NCI-H345 (cell line): ENCODE results near the gene RNF217.

Experiments used
- DNase-seq: peaks from one replicate; lab custom pipeline; 2025; lab: John Stamatoyannopoulos, UW

RNF217 gene

DNA sequence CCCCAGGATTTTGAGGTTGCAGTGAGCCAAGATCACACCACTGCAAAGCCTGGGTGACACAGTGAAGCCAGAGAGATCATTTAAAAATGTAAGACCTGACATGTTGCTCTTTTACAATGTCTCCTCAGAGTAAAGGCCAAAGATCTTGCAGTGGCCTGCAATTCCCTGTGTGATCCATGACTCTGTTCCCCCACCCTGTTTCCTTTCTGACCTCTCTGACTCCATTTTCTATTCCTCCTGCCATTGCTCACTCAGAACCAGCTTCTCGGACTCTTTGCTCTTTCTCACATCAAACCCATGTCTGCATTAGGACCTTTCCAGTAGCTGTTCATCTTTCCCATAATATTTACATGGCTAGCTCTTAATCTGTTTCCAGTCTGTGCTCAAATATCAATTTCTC, 28.8 kb downstream of the RNF217 start:
- DNase-seq = no peak

DNA sequence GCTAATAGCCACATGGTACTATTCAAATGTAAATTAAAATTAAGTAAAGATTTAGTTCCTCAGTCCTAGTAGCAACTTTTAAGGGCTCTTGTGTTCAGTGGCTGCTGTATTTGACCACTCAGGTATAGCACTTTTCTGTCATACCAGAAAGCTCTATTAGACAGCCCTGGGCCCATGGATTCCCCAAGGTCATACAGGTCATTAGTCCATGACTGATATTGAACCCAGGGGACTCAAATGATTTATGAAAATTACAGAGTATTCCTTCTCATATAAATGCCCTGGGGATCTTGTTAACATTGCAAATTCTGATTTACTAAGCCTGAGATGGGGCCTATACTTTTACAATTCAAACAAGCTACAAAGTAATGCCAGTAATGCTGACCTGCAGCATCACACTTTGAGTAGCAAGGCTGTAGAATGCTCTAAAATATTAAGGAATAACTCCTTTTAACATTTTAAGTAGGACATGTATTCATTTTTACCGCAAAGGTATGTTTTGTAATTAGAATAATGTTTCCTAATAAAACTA, 29.6 kb downstream of the RNF217 start:
- no peak for DNase-seq

GRCh38 chr6:124993327-124993726, 31.1 kb downstream of the RNF217 start:
- DNase-seq = no peak

DNA sequence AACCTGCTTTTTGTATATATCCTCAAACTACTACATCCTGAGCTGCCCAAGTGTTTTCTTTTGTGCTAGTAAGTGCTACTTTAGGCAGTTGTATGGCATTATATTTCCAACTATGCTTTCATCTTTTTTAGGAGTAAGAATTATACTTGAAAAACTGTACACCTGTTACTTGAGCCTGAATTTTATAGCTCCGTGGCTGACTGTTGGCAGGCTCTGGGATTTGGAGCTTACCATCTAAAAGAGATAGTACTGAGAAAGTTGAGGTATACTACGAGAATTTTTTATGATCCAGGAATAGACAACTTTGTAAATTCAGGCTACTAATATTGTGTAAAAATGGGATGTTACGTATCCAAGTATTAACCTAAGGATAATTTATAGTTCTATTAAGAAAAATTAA, 32.4 kb downstream of the RNF217 start:
- DNase-seq = no peak

DNA sequence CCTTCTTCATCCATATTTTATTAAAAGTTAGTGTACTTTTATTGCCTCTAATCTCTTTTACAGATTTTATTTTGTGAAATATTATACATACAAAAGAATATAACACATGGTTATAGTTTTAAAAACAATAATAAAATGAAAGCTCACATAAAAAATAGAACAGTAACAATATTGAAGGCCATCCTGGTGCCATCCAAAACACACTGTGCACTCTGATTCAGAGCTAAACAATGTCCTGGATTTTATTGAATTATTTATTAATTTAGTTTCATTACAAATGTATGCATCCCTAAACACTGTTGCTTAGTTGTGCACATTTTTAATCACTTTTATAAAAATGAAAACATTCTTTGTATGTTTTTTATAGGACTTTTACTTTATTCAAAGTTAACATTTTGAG, 32.9 kb downstream of the RNF217 start:
- DNase-seq = no peak

DNA sequence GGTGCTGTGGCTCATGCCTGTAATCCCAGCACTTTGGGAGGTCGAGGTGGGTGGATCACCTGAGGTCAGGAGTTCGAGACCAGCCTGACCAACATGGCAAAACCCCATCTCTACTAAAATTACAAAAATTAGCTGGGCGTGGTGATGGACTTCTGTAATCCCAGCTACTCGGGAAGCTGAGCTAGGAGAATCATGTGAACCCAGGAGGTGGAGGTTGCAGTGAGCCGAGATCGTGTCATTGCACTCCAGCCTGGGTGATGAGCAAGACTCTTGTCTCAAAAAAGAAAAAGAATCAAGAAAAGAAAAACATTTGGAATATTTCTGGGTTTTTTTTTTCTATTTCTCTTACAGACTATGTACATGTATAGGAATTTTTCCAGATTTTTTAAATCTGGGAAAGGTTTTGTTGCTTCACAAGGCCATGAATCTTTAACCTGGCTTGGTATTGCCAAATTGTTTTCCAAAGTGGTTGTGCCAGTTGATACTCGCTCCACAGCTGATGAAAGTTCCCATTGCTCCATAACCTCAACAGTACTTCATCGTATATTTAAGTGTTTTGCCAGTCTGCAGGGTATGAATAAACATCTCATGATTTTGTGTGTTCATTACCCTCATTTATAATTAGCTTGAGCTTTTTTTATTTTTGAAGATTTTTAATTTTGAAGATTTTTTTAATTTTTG, 33.5 kb downstream of the RNF217 start:
- DNase-seq = no peak

DNA sequence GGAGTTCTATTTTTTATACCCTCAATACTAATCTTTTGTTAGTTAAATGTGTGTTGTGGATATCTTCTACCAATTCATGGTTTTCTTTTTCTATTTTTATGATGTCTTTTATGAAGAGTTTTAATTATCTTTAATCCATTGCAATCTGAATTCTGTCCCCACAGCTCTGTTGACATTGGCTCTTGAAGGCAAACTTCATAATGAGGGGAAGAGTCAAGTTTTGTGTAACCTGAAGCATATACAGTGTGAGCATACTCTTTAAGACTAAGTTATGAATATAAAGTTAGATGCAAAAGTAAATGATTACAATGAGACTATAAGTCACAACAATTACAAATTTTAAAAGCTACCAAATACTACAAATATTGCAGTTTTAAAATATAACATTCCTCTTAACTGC, 34.2 kb downstream of the RNF217 start:
- no peak for DNase-seq

GRCh38 chr6:124997196-124997875, 35.1 kb downstream of the RNF217 start:
- DNase-seq = no peak

DNA sequence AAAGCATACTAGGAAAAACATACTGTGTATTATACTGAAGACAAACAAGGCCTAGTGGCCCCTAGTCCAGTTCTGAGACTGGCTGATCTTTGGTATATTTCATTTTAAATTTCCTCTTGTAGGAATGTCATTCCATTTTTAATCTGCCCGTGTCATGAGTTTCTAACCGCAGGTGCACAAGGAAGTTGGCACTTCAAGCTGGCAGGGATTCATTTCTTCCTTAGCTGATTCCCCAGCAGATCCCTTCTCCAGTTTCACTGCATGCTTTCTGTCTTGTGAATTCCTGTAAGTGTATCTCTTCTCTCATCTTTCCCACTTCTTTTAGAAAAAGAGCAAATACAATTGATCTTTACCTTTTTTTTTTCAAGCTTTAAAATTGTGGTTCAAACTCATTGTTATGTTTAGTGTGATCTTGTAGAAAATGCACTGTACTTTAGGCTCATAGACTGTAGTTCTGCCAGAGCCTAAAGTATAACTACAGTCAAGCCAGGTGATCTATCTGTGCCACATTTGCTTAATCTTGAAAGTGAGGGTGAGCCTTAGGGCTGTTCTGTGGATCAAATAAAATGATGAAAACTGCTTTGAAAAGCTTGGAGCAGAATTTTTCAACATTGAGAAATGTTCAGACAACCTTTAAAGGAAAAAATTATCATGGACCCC, 37.0 kb downstream of the RNF217 start:
- DNase-seq = no peak

- DNase-seq = no peak
Measured at GRCh38 chr6:125001684-125002405, 39.6 kb downstream of the RNF217 start.

GRCh38 chr6:125002406-125002741, 40.1 kb downstream of the RNF217 start:
- DNase-seq = no peak

GRCh38 chr6:125003070-125003469, 40.8 kb downstream of the RNF217 start:
- DNase-seq = no peak

DNA sequence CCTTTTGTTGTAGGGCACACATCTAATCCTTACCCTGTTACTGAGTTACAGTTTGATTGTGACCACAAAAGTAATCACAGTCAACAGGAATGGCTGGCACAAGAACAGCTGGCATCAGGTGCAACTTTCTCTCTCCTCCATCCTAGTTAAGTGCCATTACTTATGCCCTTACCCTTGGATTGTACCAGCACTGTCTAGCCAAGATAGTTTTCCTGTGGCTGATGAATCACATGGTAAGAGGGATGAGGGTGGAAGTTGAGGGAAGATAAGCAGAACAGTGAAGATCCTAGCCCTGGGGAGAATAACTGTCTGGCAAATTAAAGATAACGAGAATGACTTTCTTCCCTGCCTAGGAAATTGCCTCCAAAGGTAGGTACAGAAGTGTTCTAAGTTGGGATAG, 42.0 kb downstream of the RNF217 start:
- DNase-seq = no peak

DNA sequence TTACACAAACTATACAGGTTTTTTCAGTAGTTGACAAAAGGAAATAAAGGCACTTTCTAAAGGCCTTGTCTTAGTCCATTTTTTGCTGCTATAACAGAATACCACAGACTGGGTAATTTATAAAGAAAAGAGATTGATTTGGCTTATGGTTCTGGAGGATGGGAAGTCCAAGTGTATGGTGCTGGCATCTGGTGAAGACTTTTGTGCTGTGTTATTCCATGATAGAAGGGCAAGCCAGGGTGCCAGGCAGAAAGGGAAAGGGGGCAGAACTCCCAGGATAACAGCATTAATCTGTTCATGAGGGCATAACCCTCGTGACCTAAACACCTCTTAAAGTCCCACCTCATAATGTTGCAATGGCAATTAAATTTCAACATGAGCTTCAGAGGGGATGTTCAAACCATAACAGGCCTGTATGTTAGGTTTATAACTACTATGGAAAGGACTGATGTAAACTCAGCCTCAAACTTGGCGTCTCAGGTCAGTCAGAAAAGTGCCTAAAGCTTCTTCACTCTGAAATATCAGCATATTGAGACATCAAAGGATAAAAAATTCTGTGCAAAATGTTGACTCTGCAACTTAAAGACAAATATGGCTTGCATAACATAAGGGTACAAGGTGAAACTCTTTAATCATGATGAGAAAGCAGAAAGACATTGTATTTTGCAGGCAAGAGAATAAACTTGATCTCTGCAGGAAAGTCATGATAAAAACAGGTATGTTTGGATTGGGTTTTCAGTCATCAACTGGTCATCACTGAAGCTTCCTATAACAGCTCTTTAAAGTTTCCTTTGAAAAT, 42.8 kb downstream of the RNF217 start:
- DNase-seq = no peak

- DNase-seq = no peak
Measured at GRCh38 chr6:125008261-125008703, 46.0 kb downstream of the RNF217 start.

DNA sequence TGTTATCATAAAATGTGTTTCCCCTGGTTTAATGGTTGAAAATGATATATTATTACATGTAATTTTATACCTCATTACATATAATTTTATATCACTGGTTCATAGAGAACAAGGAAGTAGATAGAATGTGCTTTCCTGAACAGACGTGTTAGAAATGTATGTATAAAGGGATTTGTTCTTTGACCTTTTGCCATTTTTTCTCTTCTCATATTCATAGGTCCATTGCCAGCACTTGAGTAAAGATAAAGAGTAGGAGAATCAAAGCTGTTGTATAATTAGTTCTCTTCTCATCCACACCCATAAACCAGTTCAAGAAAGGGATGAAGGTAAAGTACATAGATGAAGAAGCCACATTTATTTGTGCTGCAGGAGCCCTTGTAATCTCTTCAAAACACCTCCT, 46.7 kb downstream of the RNF217 start:
- DNase-seq = no peak

DNA sequence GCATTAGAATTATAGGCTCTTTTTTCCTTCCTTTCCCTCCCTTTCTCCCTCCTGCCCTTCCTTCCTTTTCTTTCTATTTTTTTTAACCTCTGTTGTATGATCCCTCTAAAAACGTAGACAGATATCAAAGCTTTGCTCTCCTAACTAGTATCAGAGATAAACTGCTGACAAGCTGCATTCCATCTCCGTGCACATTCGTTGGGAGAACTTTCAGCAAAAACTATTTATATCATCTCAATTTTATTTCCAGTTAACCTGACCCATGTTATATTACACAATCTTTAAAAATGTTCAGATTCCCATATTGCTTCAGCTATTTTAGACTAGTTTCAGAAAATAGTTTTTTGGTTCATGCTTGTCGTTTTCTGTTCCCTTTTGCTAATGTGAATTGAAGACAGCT, 47.3 kb downstream of the RNF217 start:
- DNase-seq = no peak

- no peak for DNase-seq
Measured at GRCh38 chr6:125013938-125014660, 51.9 kb downstream of the RNF217 start.

DNA sequence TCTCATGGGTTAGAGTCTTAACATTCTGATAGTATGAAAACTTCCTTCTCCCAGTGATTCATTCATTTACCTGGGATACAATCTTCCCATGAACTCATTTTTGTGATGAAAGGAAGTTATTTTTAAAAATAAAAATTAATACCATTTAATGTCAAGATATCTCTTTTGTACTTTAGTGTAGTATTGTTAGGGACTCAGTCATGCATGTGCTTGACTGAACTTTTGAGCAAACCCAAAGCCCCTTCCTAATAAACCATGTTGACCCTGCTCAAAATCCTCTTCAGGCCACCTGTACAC, 52.4 kb downstream of the RNF217 start:
- no peak for DNase-seq

DNA sequence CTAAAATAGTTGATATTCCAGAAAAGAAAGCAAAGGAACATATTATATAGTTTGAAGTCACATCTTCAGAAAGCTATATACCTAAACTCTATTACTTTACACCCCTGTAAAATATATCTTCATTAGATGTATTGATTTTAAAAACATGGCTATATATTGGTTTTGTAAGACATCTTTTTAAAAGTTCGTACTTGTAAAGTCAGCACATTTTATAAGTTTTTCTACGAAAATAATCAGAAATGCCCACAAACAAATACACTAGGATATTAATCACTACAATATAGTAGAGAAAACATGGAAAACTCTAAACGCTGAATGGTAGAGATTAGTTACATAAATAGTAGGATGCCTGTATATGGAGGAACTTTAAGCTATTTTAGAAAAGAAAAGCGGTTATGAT, 52.9 kb downstream of the RNF217 start:
- DNase-seq = no peak

- no peak for DNase-seq
Measured at GRCh38 chr6:125018136-125018535, 55.9 kb downstream of the RNF217 start.
